Ramos (cell line): ENCODE measurements around the gene GINS2.

Source experiments
- in situ Hi-C: fragments of 300-500 bp; cut with MboI; formaldehyde crosslinking; loops from one replicate; pipeline ENCODE4 v1.14.3; 2022; ENCODE audit warnings: low sequenced_read_pairs; ENCODE audit not compliant: unreplicated experiment

GINS2 gene

GRCh38 chr16:85688586-85689284 lies at the start of gene GINS2:
Gene GINS2 (minus strand): TSS chr16:85688954. CDS start chr16:85688898, 56 bp downstream.
- in situ Hi-C loops = no loop called here

- in situ Hi-C loops = no loop called here
These were observed 48.2 kb upstream of the GINS2 start for GRCh38 chr16:85736921-85737320.

- in situ Hi-C loops = no loop called here
These were observed 47.2 kb upstream of the GINS2 start for GRCh38 chr16:85735946-85736345.

- in situ Hi-C loops = no loop called here
These were observed 46.5 kb upstream of the GINS2 start for GRCh38 chr16:85735225-85735635.

GRCh38 chr16:85734311-85735017 lies 45.7 kb upstream of the GINS2 start:
- in situ Hi-C loops = no loop called here

GRCh38 chr16:85733839-85734170 lies 45.1 kb upstream of the GINS2 start:
- in situ Hi-C loops = no loop called here

GRCh38 chr16:85733155-85733838 lies 44.5 kb upstream of the GINS2 start:
- in situ Hi-C loops = no loop called here

- in situ Hi-C loops = no loop called here
These were observed 42.4 kb upstream of the GINS2 start for GRCh38 chr16:85731179-85731578.

- in situ Hi-C loops = no loop called here
These were observed 41.4 kb upstream of the GINS2 start for GRCh38 chr16:85730186-85730465.

GRCh38 chr16:85729452-85730185 lies 40.9 kb upstream of the GINS2 start:
- in situ Hi-C loops = no loop called here

GRCh38 chr16:85728879-85729278 lies 40.1 kb upstream of the GINS2 start:
- in situ Hi-C loops = no loop called here

- in situ Hi-C loops = no loop called here
These were observed 36.2 kb upstream of the GINS2 start for GRCh38 chr16:85724936-85725335.

GRCh38 chr16:85724126-85724879 lies 35.5 kb upstream of the GINS2 start:
- in situ Hi-C loops = no loop called here

- in situ Hi-C loops = no loop called here
These were observed 33.6 kb upstream of the GINS2 start for GRCh38 chr16:85722128-85722893.

- in situ Hi-C loops = no loop called here
These were observed 31.5 kb upstream of the GINS2 start for GRCh38 chr16:85720302-85720637.

GRCh38 chr16:85719605-85720301 lies 31.0 kb upstream of the GINS2 start:
- in situ Hi-C loops = loop anchor here (5.0 kb wide), 1 partner anchor 62 kb away; no protein-coding TSS in a partner anchor

GRCh38 chr16:85718682-85719081 lies 29.9 kb upstream of the GINS2 start:
- in situ Hi-C loops = loop anchor here (5.0 kb wide), 1 partner anchor 61 kb away; no protein-coding TSS in a partner anchor

GRCh38 chr16:85718153-85718477 lies 29.4 kb upstream of the GINS2 start:
- in situ Hi-C loops = loop anchor here (5.0 kb wide), 1 partner anchor 61 kb away; no protein-coding TSS in a partner anchor
